GM19193 (cell line): ENCODE measurements around the gene BCAS3.

Source experiments
- POLR2A ChIP-seq: IDR thresholded peaks from 4 replicates; pipeline ENCODE4 v1.6.1; 2011; ENCODE audit not compliant: insufficient read depth, insufficient read length; ENCODE audit errors: extremely low read depth

The BCAS3 gene

DNA sequence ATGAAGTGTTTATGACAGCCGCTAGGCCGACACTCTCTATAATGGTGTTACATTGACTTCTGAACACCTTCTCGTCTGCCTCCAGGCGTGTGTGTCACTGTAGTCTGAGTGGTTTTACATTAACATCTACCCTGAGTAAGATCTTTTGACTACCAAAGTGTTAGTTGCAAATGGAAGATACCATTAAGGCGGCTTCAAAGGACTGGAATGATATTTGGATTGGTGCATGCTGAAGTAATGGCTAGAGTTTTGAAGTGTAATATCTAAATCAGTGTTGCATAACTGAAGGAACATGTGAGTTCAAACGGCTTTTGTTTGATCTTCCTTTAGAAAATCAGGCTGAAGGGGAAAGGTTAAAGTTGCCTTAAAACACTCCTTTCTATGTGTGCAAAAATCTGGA is 52.2 kb downstream of the BCAS3 start:
- no peak for TF ChIP-seq POLR2A

- TF ChIP-seq POLR2A: no peak
Measured at GRCh38 chr17:60730273-60730672, 52.6 kb downstream of the BCAS3 start.

- TF ChIP-seq POLR2A: no peak
Measured at GRCh38 chr17:60738287-60738686, 60.6 kb downstream of the BCAS3 start.

DNA sequence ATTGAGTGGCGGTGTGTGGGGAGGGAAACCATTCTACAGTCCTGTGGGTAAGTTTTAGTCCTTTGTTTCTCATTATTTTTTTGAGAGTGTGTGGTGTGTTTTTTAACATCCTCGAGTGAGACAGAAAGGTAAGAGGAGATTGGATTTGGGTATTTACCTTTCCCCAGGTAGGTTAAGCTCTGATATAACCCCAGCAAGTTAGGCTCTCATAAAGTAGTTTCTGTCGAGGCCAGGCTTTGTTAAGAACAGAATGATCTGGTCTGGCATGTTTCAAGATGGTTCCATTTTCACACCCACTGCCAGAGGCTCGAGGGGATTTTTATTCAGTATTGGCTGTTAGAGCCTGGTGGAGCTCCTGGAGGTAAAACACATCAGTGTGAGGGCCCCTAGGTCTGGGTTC is 62.9 kb downstream of the BCAS3 start:
- TF ChIP-seq POLR2A: no peak

GRCh38 chr17:60741031-60741430 is 63.4 kb downstream of the BCAS3 start:
- no peak for TF ChIP-seq POLR2A

DNA sequence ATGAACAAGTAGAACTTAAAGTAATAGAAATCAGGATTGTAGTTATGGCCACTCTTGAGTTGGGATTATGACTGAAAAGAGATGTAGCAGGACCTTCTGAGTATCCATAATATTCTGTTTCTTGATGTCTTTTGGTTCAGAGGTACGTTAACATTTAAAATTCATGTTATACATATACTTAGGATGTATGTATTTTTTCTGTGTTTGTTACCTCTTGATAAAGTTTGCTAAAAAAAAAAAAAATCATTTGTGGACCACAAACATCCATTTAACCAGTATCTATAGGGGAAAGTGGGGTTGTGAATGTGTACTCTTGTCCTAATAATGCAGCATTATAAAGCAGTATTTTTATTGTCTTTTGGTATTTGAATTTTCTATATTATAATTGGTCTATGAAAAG is 65.6 kb downstream of the BCAS3 start:
- no peak for TF ChIP-seq POLR2A

GRCh38 chr17:60743799-60744198 is 66.1 kb downstream of the BCAS3 start:
- no peak for TF ChIP-seq POLR2A

DNA sequence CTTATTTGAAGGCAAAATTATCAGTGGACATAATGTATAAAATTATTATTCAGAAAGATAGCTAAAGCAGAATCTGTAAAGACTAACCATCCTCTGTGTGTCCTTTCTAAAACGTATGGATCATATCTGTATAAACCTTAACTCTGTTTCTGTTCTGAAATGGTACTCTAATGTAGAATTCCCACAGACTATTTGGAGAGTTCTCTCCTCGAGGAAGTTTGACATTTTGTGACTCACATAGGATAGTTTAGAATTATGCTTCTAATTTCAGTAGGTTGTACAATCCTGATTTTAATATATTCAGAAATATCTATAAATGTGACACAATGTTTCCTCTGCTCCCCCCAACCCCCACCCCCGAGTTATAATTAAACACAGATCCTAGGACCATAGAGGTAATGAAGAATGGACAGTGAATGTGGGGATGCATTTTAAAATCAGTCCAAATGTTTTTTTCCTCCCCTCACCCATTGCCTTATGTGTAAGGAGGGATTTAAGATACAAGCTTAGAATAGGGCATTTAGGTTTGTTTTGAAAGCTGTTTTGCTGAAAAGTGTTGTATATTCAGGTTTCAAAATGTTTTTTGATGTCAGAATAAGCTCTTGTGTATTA is 66.8 kb downstream of the BCAS3 start:
- no peak for TF ChIP-seq POLR2A

GRCh38 chr17:60745544-60745943 is 67.9 kb downstream of the BCAS3 start:
- no peak for TF ChIP-seq POLR2A

GRCh38 chr17:60747069-60747808 is 69.6 kb downstream of the BCAS3 start:
- TF ChIP-seq POLR2A: no peak

GRCh38 chr17:60748204-60748603 is 70.6 kb downstream of the BCAS3 start:
- no peak for TF ChIP-seq POLR2A

- TF ChIP-seq POLR2A: no peak
Measured at GRCh38 chr17:60749050-60749449, 71.4 kb downstream of the BCAS3 start.

DNA sequence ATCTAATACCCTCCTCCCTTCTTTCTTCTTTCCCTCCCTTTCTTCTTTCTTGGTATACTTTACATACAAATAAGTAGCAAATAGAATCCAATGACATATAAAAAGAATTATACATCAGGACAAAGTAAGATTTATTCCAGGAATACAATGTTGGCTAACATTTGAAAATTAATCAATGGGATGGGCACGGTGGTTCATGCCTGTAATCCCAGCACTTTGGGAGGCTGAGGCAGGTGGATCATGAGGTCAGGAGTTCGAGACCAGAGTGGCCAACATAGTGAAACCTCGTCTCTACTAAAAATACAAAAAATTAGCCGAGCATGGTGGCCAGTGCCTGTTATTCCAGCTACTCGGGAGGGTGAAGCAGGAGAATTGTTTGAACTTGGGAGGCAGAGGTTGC is 72.1 kb downstream of the BCAS3 start:
- TF ChIP-seq POLR2A: no peak

DNA sequence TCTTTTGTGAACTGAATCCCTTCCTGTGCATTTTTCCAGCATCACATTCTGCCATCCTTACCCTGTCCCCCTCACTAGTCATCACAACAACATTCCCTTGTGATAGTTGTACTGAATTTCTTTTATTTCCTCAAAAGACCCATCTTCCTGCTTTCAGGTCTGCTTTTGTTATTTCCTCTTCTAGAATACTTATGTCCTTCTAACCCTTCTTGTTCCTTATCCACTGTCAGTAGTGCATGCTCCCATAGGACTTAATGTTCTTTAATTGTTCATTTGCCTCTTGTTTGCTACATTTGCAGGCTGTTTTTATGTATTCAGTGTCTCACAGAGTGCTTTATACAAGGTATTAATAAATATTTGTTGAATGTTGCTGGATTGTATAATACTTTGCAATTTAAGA is 73.0 kb downstream of the BCAS3 start:
- TF ChIP-seq POLR2A: no peak

- no peak for TF ChIP-seq POLR2A
Measured at GRCh38 chr17:60751884-60752283, 74.2 kb downstream of the BCAS3 start.

GRCh38 chr17:60752873-60753577 is 75.4 kb downstream of the BCAS3 start:
- no peak for TF ChIP-seq POLR2A
